ENCODE measurements around the gene OXA1L.
"Not testable (repeated sequence)": the region's sequence is repeated elsewhere in the genome, so short reads cannot be mapped to it uniquely, and the experiment has no call there.

OXA1L gene

GRCh38 chr14:22752422-22752821 lies 14.1 kb upstream of the OXA1L start:
- TF ChIP-seq, protein P1, sequence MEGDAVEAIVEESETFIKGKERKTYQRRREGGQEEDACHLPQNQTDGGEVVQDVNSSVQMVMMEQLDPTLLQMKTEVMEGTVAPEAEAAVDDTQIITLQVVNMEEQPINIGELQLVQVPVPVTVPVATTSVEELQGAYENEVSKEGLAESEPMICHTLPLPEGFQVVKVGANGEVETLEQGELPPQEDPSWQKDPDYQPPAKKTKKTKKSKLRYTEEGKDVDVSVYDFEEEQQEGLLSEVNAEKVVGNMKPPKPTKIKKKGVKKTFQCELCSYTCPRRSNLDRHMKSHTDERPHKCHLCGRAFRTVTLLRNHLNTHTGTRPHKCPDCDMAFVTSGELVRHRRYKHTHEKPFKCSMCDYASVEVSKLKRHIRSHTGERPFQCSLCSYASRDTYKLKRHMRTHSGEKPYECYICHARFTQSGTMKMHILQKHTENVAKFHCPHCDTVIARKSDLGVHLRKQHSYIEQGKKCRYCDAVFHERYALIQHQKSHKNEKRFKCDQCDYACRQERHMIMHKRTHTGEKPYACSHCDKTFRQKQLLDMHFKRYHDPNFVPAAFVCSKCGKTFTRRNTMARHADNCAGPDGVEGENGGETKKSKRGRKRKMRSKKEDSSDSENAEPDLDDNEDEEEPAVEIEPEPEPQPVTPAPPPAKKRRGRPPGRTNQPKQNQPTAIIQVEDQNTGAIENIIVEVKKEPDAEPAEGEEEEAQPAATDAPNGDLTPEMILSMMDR (IDR thresholded peaks at IDR 0.05; ENCODE audit: insufficient read depth, missing control alignments): no peak
- DNase-seq (ENCODE audit: insufficient read length, low spot score): no peak
- no peak for FAIRE-seq

DNA sequence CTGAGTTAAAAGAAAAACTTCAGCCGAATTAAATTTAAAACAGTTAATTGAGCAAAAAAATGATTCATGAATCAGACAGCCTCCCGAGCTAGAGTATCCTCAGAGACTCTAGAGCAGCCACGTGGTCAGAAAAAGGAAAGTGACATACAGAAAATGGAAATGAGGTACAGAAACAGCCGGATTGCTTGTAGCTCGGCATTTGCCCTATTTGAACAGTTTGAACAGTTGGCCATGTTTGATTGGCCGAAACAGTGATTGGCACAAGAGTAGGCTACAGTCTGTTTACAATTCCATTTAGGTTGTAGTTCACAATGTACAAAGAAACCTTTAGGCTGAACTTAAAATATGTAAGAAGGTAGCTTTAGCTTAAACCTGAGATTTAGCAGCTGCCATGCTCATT lies 12.9 kb upstream of the OXA1L start:
- FAIRE-seq (no peak), DNase-seq (ENCODE audit: insufficient read length, low spot score) (no peak)
- TF ChIP-seq, protein P1 (IDR thresholded peaks at IDR 0.05; ENCODE audit: insufficient read depth, missing control alignments): no peak

DNA sequence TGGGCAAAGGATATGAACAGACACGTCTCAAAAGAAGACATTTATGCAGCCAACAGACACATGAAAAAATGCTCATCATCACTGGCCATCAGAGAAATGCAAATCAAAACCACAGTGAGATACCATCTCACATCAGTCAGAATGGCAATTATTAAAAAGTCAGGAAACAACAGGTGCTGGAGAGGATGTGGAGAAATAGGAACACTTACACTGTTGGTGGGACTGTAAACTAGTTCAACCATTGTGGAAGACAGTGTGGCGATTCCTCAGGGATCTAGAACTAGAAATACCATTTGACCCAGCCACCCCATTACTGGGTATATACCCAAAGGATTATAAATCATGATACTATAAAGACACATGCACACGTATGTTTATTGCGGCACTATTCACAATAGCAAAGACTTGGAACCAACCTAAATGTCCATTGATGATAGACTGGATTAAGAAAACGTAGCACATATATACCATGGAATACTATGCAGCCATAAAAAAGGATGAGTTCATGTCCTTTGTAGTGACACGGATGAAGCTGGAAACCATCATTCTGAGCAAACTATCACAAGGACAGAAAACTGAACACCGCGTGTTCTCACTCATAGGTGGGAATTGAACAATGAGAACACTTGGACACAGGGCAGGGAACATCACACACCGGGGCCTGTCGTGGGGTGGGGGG lies 8.4 kb upstream of the OXA1L start:
- FAIRE-seq; DNase-seq (ENCODE audit: insufficient read length, low spot score): not testable (repeated sequence)

DNA sequence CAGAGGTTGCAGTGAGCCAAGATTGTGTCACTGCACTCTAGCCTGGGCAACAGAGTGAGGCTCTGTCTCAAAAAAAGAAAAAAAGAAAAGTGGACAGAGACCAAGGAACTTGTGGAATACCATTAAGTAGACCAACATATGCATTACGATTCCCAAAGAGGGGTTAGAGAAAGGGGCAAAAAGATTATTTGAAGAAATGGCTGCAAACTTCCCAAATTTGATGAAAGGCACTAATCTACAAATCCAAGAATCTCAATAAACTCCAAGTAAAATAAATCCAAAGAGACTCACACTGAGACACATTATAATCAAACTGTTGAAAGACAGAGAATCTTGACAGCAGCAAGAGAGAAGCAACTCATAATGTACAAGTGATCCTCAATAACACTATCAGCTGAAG lies 4.8 kb upstream of the OXA1L start:
- FAIRE-seq (no peak), DNase-seq (ENCODE audit: insufficient read length, low spot score) (no peak)

GRCh38 chr14:22764382-22764781 lies 2.1 kb upstream of the OXA1L start:
- FAIRE-seq (no peak), DNase-seq (ENCODE audit: insufficient read length, low spot score) (no peak)
- TF ChIP-seq, protein P1 (IDR thresholded peaks at IDR 0.05; ENCODE audit: insufficient read depth, missing control alignments): no peak

More for the DNA sequence above, 4.8 kb upstream of the OXA1L start:
- TF ChIP-seq, protein P1 (IDR thresholded peaks at IDR 0.05; ENCODE audit: insufficient read depth, missing control alignments): no peak

DNA sequence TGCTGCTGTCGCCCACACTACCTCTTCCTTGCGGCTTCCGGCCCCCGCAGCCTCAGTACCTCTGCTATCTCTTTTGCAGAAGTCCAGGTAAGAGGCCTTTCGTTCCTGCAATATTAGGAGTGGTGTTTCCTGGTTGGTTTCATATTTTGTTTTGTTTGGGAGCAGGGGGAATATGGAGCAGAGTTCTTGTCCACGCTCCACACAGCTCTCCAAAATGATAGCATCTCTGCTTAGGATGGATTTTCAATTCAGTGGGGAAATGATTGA lies 768 bp downstream of the OXA1L start:
- TF ChIP-seq, protein P1 (IDR thresholded peaks at IDR 0.05; ENCODE audit: insufficient read depth, missing control alignments): no peak
- DNase-seq (ENCODE audit: insufficient read length, low spot score) (no peak), FAIRE-seq (no peak)

DNA sequence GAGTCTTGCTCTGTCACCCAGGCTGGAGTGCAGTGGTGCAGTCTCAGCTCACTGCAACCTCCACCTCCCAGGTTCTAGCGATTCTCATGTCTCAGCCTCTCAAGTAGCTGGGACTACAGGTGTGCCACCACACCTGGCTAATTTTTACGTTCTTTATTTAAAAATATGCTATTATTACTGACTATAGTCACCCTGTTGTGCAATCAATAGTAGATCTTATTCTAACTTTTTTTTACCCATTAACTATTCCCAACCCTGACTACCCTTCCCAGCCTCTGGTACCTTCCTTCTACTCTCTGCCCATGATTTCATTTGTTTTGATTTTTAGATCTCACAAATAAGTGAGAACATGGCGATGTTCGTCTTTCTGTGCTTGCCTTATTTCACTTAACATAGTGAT lies 2.5 kb downstream of the OXA1L start:
- no peak for FAIRE-seq
- DNase-seq (ENCODE audit: insufficient read length, low spot score): no peak
- TF ChIP-seq, protein P1 (IDR thresholded peaks at IDR 0.05; ENCODE audit: insufficient read depth, missing control alignments): no peak

- DNase-seq (ENCODE audit: insufficient read length, low spot score) (no peak), FAIRE-seq (no peak)
- TF ChIP-seq, protein P1 (IDR thresholded peaks at IDR 0.05; ENCODE audit: insufficient read depth, missing control alignments): no peak
Measured at GRCh38 chr14:22769369-22769768, 2.9 kb downstream of the OXA1L start.

Data from D721Med (cell line).